CD4-positive, alpha-beta T cell treated with Interleukin-2 at 100 ng/mL for 4 hours (primary cell): ENCODE measurements around the gene SMG6.

Experiments used
- DNase-seq: peaks from one replicate; pipeline ENCODE4 v3.0.0-alpha.2; 2020; ENCODE audit warnings: low spot score

The SMG6 gene

GRCh38 chr17:2076087-2076984, 227.2 kb downstream of the SMG6 start:
- no peak for DNase-seq

- no peak for DNase-seq
Measured at GRCh38 chr17:2075336-2076086, 228.1 kb downstream of the SMG6 start.

GRCh38 chr17:2074919-2075318, 228.7 kb downstream of the SMG6 start:
- DNase-seq = no peak

- no peak for DNase-seq
Measured at GRCh38 chr17:2071455-2072281, 231.9 kb downstream of the SMG6 start.

GRCh38 chr17:2071024-2071385, 232.6 kb downstream of the SMG6 start:
- no peak for DNase-seq

- peak; percentile 27 for DNase-seq
Measured at GRCh38 chr17:2070241-2071023, 233.2 kb downstream of the SMG6 start.

- no peak for DNase-seq
Measured at GRCh38 chr17:2068519-2069051, 235.0 kb downstream of the SMG6 start.

GRCh38 chr17:2068031-2068518, 235.5 kb downstream of the SMG6 start:
- DNase-seq = no peak

- DNase-seq = no peak
Measured at GRCh38 chr17:2067608-2068024, 236.0 kb downstream of the SMG6 start.

GRCh38 chr17:2067048-2067561, 236.5 kb downstream of the SMG6 start:
- no peak for DNase-seq

- no peak for DNase-seq
Measured at GRCh38 chr17:2065949-2066400, 237.6 kb downstream of the SMG6 start.

GRCh38 chr17:2064980-2065785, 238.4 kb downstream of the SMG6 start:
- DNase-seq = peak; percentile 43

- DNase-seq = no peak
Measured at GRCh38 chr17:2064520-2064971, 239.0 kb downstream of the SMG6 start.

GRCh38 chr17:2064147-2064489, 239.5 kb downstream of the SMG6 start:
- no peak for DNase-seq

- DNase-seq = no peak
Measured at GRCh38 chr17:2063261-2064146, 240.1 kb downstream of the SMG6 start.

- no peak for DNase-seq
Measured at GRCh38 chr17:2062571-2063183, 240.9 kb downstream of the SMG6 start.

GRCh38 chr17:2061441-2061958, 242.1 kb downstream of the SMG6 start:
- no peak for DNase-seq
